Cardiac fibroblast (primary cell): ENCODE measurements around the gene COL13A1.

ENCODE experiments used
- DNase-seq, 2 donors: peaks; one replicate each; pipeline versions ENCODE4 v3.0.0 to v3.0.0-alpha.2; 2010; ENCODE audit warnings: low read depth in 2 of 2
- H3K4me3 ChIP-seq, 2 donors: replicated peaks in 1 of 2; 1 replicate in 1 of 2; 2 replicates in 1 of 2; pipeline ENCODE4 v1.5.1; 2011; ENCODE audit warnings: low read depth in 2 of 2, low read length in 2 of 2, mild to moderate bottlenecking in 2 of 2, moderate library complexity in 1 of 2
- CTCF ChIP-seq: IDR thresholded peaks from one replicate; pipeline ENCODE4 v1.5.1; 2011; ENCODE audit warnings: low read depth, mild to moderate bottlenecking, low read length, inconsistent platforms

Gene COL13A1

GRCh38 chr10:69991151-69991550 is 189.4 kb downstream of the COL13A1 start:
- TF ChIP-seq CTCF, result no peak
- no peak overlapping the region for H3K4me3 ChIP-seq
- no peak for DNase-seq

GRCh38 chr10:69994262-69994661 is 192.6 kb downstream of the COL13A1 start:
- no peak overlapping the region for H3K4me3 ChIP-seq
- TF ChIP-seq CTCF, result no peak
- DNase-seq, result peak; percentile 58 to 75

- no peak for TF ChIP-seq CTCF
- no peak for DNase-seq
- H3K4me3 ChIP-seq, result no peak overlapping the region
These were observed 194.9 kb downstream of the COL13A1 start for GRCh38 chr10:69996611-69997010.

GRCh38 chr10:70000262-70000661 is 198.6 kb downstream of the COL13A1 start:
- H3K4me3 ChIP-seq, result no peak overlapping the region
- DNase-seq, result no peak
- no peak for TF ChIP-seq CTCF

- DNase-seq, result peak in 1 of 2 donors; percentile 17
- TF ChIP-seq CTCF, result no peak
- H3K4me3 ChIP-seq, result no peak overlapping the region
These were observed 205.6 kb downstream of the COL13A1 start for GRCh38 chr10:70007116-70007820.
